Naive thymus-derived CD4-positive, alpha-beta T cell (primary cell): ENCODE results near the gene CAMK2D. TPM values are rescaled to one million over a fixed set of nuclear protein-coding genes. Genes with fewer than 3 reads are reported as not detected.

Source experiments
- ATAC-seq: fragments of 150-1000 bp; cut with Tn5 transposase; 2 replicates; pipeline ENCODE4 v1.10.0; 2021; ENCODE audit warnings: mild to moderate bottlenecking, moderate library complexity
- CTCF ChIA-PET: fragments of 350-600 bp; sonication (Branson Sonifier 250); formaldehyde crosslinking; loops from one replicate; lab custom pipeline; 2021; ENCODE audit warnings: antibody characterized with exemption; lab: Charles Lee
- POLR2A ChIA-PET: fragments of 350-600 bp; sonication (Branson Sonifier 250); formaldehyde crosslinking; loops from one replicate; lab custom pipeline; 2021; ENCODE audit warnings: antibody characterized with exemption, inconsistent platforms; lab: Charles Lee
- DNase-seq, 9 donors: peaks; one replicate each; pipeline versions ENCODE4 v3.0.0 to v3.0.0-alpha.2; 2020 to 2022; ENCODE audit warnings: mixed read lengths in 1 of 9
- H3K27ac ChIP-seq: one replicate; pipeline ENCODE4 v1.7.0; 2013; ENCODE audit warnings: mild to moderate bottlenecking, low read depth, low read length, moderate library complexity
- H3K27me3 ChIP-seq, 2 donors: one replicate each; pipeline ENCODE4 v1.7.0; 2013; ENCODE audit warnings: low read length in 2 of 2, mild to moderate bottlenecking in 2 of 2, moderate library complexity in 2 of 2; ENCODE audit not compliant: control insufficient read depth in 2 of 2, insufficient read depth in 2 of 2
- H3K36me3 ChIP-seq, 3 experiments: 1 replicate in 2 of 3; 2 replicates in 1 of 3; pipeline ENCODE4 v1.7.0; 2013; ENCODE audit warnings: low read length in 3 of 3, mild to moderate bottlenecking in 3 of 3, moderate library complexity in 1 of 3; ENCODE audit not compliant: insufficient read depth in 3 of 3, control insufficient read depth in 2 of 3
- H3K4me1 ChIP-seq, 2 donors: one replicate each; pipeline ENCODE4 v1.7.0; 2013; ENCODE audit warnings: low read length in 2 of 2, mild to moderate bottlenecking in 2 of 2, moderate library complexity in 1 of 2; ENCODE audit not compliant: control insufficient read depth in 2 of 2, insufficient read depth in 2 of 2
- H3K4me3 ChIP-seq: 2 replicates; pipeline ENCODE4 v1.7.0; 2013; ENCODE audit warnings: mild to moderate bottlenecking, low read length
- H3K9me3 ChIP-seq, 3 experiments: 1 replicate in 2 of 3; 2 replicates in 1 of 3; pipeline ENCODE4 v1.7.0; 2013; ENCODE audit warnings: low read length in 3 of 3; ENCODE audit not compliant: control insufficient read depth in 2 of 3
- H3K27ac Mint-ChIP-seq, 9 donors: one replicate each; pipeline ENCODE4 v1.8.0; 2020 to 2022; ENCODE audit warnings: mixed read lengths in 9 of 9, mild to moderate bottlenecking in 8 of 9, moderate library complexity in 5 of 9, inconsistent platforms in 2 of 9
- H3K27me3 Mint-ChIP-seq, 5 donors: one replicate each; pipeline ENCODE4 v1.8.0; 2021 to 2022; ENCODE audit warnings: mixed read lengths in 5 of 5, mild to moderate bottlenecking in 1 of 5
- H3K36me3 Mint-ChIP-seq, 5 donors: one replicate each; pipeline ENCODE4 v1.8.0; 2020 to 2022; ENCODE audit warnings: mixed read lengths in 5 of 5, mild to moderate bottlenecking in 3 of 5, inconsistent platforms in 1 of 5
- H3K4me1 Mint-ChIP-seq, 7 donors: one replicate each; pipeline ENCODE4 v1.8.0; 2020 to 2022; ENCODE audit warnings: mixed read lengths in 7 of 7, mild to moderate bottlenecking in 3 of 7, inconsistent platforms in 1 of 7
- H3K4me3 Mint-ChIP-seq, 10 donors: one replicate each; pipeline ENCODE4 v1.8.0; 2020 to 2022; ENCODE audit warnings: mild to moderate bottlenecking in 10 of 10, mixed read lengths in 10 of 10, moderate library complexity in 6 of 10, inconsistent platforms in 2 of 10
- H3K9me3 Mint-ChIP-seq, 11 donors: one replicate each; pipeline ENCODE4 v1.8.0; 2020 to 2022; ENCODE audit warnings: mixed read lengths in 11 of 11, mild to moderate bottlenecking in 4 of 11, inconsistent platforms in 1 of 11, moderate library complexity in 1 of 11
- intact Hi-C, 2 donors: fragments of 100-400 bp; cut with micrococcal nuclease; formaldehyde crosslinking; loops; one replicate each; pipeline ENCODE4 v1.15.1; 2023
- polyA plus RNA-seq, 2 donors: library from polyadenylated mRNA; unstranded; fragments of 300-500 nt; fragmentation: Illumina TruSeq; gene quantifications; one replicate each; pipeline ENCODE4 v1.2.3, GENCODE V29; 2021
- total RNA-seq, 6 experiments: library from RNA in 5 of 6; stranded (reverse) in 5 of 6; gene quantifications; 1 replicate in 5 of 6; 2 replicates in 1 of 6; pipeline ENCODE4 v1.2.3 and lab custom pipeline; 2021 to 2026

Gene CAMK2D
- total and polyA plus RNA-seq, 7 experiments from 2014 or later, result 13.5 to 41.2 (median 36.1) TPM

DNA sequence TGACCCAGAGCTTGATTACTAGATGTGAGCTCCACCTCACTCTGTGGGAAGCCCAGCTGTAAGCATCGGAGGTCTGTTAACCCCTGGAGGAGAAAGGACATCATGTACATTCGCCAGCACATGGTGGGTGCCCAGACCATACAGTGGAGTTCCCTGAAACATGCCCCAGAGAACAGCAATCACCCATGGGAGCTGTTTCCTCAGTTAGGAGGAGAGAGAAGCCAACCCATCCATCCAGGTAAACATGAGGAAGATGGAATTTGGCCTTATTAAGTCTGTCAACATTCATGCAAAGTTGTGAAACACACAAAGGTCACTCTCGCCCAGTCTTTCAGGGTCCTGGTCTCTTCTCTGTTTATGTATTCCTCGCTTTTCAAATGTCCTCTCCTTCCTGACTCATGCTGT lies 357.4 kb downstream of the CAMK2D start:
- DNase-seq (no peak), ATAC-seq (no peak)
- Mint-ChIP-seq H3K4me1 (no peaks in the 10 kb centered on the region), H3K27ac (no peak overlapping the region), H3K27me3 (peaks cover 0 to 7% (median 0%) of the 10 kb centered on the region in 5 donors), H3K36me3 (no peaks in the 10 kb centered on the region), H3K4me3 (no peak overlapping the region), H3K9me3 (no peaks in the 10 kb centered on the region)
- Histone ChIP-seq H3K4me3 (no peak overlapping the region), H3K4me1 (no peaks in the 10 kb centered on the region), H3K9me3 (no peaks in the 10 kb centered on the region), H3K27ac (no peak overlapping the region), H3K36me3 (no peaks in the 10 kb centered on the region), H3K27me3 (no peaks in the 10 kb centered on the region)
- POLR2A ChIA-PET, result no interaction called here
- CTCF ChIA-PET, result interaction anchor here (1.5 kb wide), 1 partner anchor 8 kb away, joined by 9 read pairs; no protein-coding TSS in a partner anchor
- intact Hi-C loops, result no loop called here

Other genes with a start within 250 kb of the CAMK2D start
- gene ARSJ, start 217.9 kb upstream of the CAMK2D start, total RNA-seq, result under 1 TPM in 2 of 5 experiments, not detected in 3; 0.24 to 0.29 TPM
- gene ARSJ, start 217.9 kb upstream of the CAMK2D start, polyA plus RNA-seq, result under 1 TPM in 1 of 2 donors, not detected in 1; 0.17 TPM